Amniotic stem cell (primary cell): Measurements from ENCODE around the gene EPN2.
A peak's percentile ranks its signal among the peaks of the same experiment; 100 is the strongest.
"Not testable (repeated sequence)": the region's sequence is repeated elsewhere in the genome, so short reads cannot be mapped to it uniquely, and the experiment has no call there.

Experiments
- DNase-seq: peaks from one replicate; lab custom pipeline; 2025; lab: John Stamatoyannopoulos, UW

EPN2 gene

GRCh38 chr17:19345486-19346350 is 108.6 kb downstream of the EPN2 start:
- DNase-seq: no peak

- peak; percentile 64 for DNase-seq
Measured at GRCh38 chr17:19346351-19347255, 109.4 kb downstream of the EPN2 start.

GRCh38 chr17:19347323-19348080 is 110.3 kb downstream of the EPN2 start:
- no peak for DNase-seq

GRCh38 chr17:19348081-19348650 is 111.0 kb downstream of the EPN2 start:
- DNase-seq: no peak

- DNase-seq: no peak
Measured at GRCh38 chr17:19348806-19349205, 111.6 kb downstream of the EPN2 start.

- DNase-seq: not testable (repeated sequence)
Measured at GRCh38 chr17:19353401-19353800, 116.2 kb downstream of the EPN2 start.

GRCh38 chr17:19354748-19355147 is 117.6 kb downstream of the EPN2 start:
- no peak for DNase-seq

GRCh38 chr17:19357351-19357750 is 120.2 kb downstream of the EPN2 start:
- DNase-seq: no peak

- DNase-seq: no peak
Measured at GRCh38 chr17:19357761-19358160, 120.6 kb downstream of the EPN2 start.

- DNase-seq: no peak
Measured at GRCh38 chr17:19359151-19359550, 122.0 kb downstream of the EPN2 start.

GRCh38 chr17:19359856-19360255 is 122.7 kb downstream of the EPN2 start:
- DNase-seq: no peak

GRCh38 chr17:19360772-19361171 is 123.6 kb downstream of the EPN2 start:
- DNase-seq: no peak

- no peak for DNase-seq
Measured at GRCh38 chr17:19361326-19361725, 124.2 kb downstream of the EPN2 start.

GRCh38 chr17:19361944-19362276 is 124.7 kb downstream of the EPN2 start:
- DNase-seq: no peak

GRCh38 chr17:19362277-19363113 is 125.3 kb downstream of the EPN2 start, which contains the start of gene B9D1:
B9D1 (minus strand) TSS chr17:19362723; CDS start chr17:19362569, 154 bp downstream.
- peak; percentile 70 for DNase-seq

- no peak for DNase-seq
Measured at GRCh38 chr17:19363114-19363438, 125.9 kb downstream of the EPN2 start.

GRCh38 chr17:19363460-19364035 is 126.4 kb downstream of the EPN2 start:
- DNase-seq: no peak

GRCh38 chr17:19364699-19365498 is 127.7 kb downstream of the EPN2 start:
- DNase-seq: no peak

GRCh38 chr17:19365499-19365817 is 128.3 kb downstream of the EPN2 start:
- no peak for DNase-seq
